Activated CD8-positive, alpha-beta memory T cell treated with anti-CD3 and anti-CD28 coated beads, Interleukin-2, amount 50 U/mL, for 48 hours (primary cell): Measurements from ENCODE around the gene CHRNB4.

Experiments used
- DNase-seq: peaks from one replicate; pipeline ENCODE4 v3.0.0-alpha.2; 2020

Gene CHRNB4

GRCh38 chr15:78668987-78669386 is 28.0 kb upstream of the CHRNB4 start:
- no peak for DNase-seq

DNA sequence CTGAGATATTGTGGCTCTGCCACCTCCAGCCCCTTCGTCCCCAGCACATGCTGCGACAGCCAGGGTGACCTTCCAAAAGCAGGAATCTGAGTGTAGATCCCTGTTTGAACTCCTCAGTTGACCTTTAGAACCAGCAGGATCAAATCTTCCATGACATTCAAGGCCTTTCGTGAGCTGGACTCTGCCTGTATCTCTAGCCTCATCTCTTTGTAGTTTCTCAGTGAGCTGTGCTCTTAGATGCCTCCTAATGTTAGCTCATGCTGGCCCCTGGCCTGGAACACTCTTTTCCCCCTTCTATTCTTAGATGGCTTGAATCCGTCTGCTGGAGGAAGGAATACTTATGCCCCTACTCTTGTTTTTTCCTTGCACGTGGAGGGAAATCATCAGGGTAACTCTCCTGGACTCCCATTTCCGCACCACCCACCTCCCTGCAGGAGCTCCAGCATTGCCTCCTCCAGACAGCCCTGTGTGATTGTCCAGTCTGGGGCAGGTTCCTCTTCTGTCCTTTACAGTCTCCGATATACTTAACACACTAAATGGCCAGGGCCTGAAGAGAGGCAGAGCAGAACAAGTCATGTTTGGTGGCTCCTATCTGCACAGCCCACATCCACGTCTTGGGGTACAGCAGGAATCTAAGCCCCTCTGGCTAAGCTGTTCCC is 26.7 kb upstream of the CHRNB4 start:
- no peak for DNase-seq

- DNase-seq: no peak
Observed at GRCh38 chr15:78666010-78666409, 25.0 kb upstream of the CHRNB4 start.

DNA sequence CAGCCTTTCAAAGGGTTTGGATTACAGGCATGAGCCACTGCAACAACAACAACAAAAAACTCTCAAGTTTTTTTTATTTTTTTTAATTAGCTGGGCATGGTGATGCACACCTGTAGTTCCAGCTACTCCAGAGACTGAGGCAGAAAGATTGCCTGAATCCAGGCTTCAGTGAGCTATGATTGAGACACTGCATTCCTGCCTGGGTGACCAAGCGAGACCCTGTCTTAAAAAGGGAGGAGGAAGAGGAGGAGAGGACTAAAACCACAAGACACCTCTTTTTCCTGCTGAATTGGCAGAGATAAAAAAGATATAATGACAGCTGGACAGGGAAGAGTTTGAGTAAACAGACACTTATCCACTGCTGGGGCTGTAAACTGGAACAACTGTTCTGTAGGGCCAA is 22.7 kb upstream of the CHRNB4 start:
- DNase-seq: no peak

GRCh38 chr15:78662028-78662427 is 21.0 kb upstream of the CHRNB4 start:
- DNase-seq: no peak

DNA sequence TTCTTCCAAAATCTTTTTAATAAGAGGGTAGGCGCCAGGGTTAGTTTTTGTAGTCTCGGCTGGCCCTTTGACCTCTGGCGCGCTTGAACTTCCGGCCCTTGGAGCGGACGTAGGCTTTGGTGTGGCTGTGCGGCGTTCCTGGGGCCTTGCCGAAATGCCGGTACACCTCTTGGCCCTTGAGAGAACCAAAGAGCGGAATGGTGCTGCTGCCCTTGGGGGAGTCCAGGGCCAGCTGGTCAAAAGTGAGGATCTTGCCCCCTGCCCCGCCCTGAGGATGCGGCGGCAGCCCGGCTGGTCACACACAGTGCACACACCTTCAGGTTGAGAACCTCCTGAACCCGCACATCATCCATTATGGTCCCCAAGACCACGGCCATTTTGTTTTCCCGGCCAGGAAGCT is 20.0 kb upstream of the CHRNB4 start:
- DNase-seq: no peak

DNA sequence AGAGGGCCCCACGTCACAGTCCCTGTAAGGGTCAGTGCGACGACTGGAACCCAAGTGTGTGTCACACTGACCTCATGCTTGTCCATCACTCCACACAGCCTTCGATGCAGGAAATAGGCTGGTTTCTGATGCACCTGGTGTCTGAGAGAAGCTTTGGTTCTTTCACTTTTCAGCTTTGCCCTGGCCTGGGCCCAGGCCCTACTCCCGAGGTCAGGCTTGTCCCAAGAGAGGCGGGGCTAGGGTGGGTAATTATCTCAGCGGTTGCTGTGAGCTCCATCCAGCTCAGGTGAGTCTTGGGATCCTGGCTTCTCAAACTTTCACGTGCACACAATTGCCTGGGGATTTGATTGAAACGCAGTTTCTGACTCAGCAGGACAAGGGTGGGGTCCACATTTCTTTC is 19.6 kb upstream of the CHRNB4 start:
- DNase-seq: no peak

GRCh38 chr15:78658823-78659222 is 17.8 kb upstream of the CHRNB4 start:
- no peak for DNase-seq

- no peak for DNase-seq
Observed at GRCh38 chr15:78654272-78654671, 13.3 kb upstream of the CHRNB4 start.

GRCh38 chr15:78651930-78652615 is 11.1 kb upstream of the CHRNB4 start:
- no peak for DNase-seq

DNA sequence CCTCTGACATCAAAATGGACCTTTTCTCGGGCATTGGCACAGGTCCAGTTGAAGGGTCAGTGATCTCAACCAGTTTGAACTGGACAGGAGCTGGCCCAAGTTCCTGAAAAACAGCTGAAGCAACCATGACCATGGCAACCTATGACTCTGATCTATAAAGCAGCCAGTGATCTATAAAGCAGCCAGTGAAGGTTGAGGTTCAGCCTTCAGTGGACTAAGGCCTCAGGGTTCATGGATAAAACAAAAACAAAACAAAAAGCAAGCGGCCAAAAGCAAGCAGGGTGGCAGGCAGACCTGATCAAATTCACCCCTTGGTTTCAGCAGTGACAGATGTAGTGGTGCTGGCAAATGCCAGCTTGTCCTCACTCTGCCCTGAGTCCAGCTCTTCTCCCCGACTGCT is 10.0 kb upstream of the CHRNB4 start:
- no peak for DNase-seq

- DNase-seq: no peak
Observed at GRCh38 chr15:78650022-78650421, 9.0 kb upstream of the CHRNB4 start.

- DNase-seq: no peak
Observed at GRCh38 chr15:78645009-78645408, 4.0 kb upstream of the CHRNB4 start.

GRCh38 chr15:78642331-78642730 is 1.3 kb upstream of the CHRNB4 start:
- DNase-seq: no peak

DNA sequence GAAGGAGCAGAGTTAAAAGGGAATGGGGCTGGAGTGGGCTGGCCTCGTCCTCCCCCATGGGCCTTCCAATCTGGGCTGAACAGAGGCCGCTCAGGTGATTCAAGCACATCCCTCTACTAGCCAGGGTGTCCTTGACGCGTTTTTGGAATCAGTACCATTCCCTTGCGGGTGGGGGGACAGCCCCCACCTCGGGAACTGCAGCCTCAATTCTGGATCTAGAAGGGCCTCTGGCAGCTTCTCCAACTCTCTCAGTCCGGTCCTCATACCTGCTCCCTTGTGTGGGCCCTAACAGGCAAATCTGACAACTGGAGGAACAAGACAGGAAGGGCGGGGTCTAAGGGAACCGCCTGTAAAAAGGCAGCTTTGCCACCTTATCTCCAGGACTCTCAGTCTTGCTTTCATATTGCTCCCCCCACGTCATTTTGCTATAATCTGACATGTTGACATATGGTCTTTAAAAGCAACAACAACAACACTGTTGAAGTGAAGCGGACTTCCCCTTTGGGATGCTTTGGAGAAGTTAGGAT is 802 bp upstream of the CHRNB4 start:
- no peak for DNase-seq

- DNase-seq: no peak
Observed at GRCh38 chr15:78640527-78641101, 396 bp downstream of the CHRNB4 start.

GRCh38 chr15:78638658-78639314 is 2.2 kb downstream of the CHRNB4 start:
- peak; percentile 78 for DNase-seq

DNA sequence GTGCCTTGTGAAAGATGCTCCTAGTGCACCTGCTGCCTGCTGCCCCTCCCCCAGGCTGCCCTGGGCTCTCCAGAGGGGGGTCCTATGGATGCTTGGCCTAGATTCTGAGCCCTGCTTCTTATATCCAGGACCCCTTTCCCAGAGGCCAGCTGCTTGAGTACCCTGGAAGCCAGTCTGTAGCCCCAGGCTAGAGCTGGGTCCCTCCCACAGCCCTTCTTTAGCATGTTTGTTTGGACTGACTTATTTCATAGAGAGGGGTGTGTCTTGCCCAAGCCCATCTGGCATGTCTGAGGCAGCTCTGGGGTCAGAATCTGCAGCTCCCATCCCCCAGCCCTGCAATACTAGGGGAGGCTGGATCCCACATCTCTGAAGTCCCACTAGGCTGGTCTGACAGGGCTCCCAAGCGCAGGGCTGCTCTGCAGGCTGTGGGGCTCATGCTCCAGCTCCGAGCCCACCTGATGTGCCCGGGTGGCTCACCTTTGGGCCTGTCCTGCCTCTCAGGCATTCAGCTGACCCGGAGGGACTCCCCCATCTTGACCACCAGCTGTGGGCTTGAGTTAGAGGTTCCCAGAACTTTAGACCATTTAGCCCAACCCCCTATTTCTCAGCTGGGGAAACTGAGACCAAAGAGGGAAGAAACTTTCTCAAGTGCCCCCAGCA is 3.1 kb downstream of the CHRNB4 start:
- no peak for DNase-seq

GRCh38 chr15:78636378-78636859 is 4.6 kb downstream of the CHRNB4 start:
- DNase-seq: no peak

DNA sequence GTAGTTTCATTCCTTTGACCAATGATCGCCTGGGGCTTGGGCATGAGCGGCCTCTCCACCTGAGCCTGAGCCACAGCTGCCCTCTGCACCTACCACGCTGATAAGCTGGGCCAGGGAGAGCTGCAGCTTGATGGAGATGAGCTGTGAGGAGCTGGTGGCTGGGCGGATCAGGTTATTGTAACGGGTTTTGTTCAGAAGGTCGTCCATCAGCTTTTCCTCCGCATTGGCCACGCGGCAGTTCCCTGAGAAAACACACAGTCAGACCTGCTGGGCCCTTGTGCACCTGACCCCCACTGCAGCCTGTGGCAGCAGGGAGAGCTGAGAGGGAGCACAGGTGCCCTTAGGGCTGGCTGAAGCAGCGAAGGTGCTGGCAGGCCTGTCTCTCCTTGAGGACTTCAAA is 5.7 kb downstream of the CHRNB4 start:
- DNase-seq: no peak

- no peak for DNase-seq
Observed at GRCh38 chr15:78634210-78635145, 6.5 kb downstream of the CHRNB4 start.

- no peak for DNase-seq
Observed at GRCh38 chr15:78633348-78633747, 7.7 kb downstream of the CHRNB4 start.
